IMR-90 (cell line): Measurements from ENCODE around the gene SH2D6. TPM values are rescaled to one million over a fixed set of nuclear protein-coding genes. Genes with fewer than 3 reads are reported as not detected.

Experiments used
- ATAC-seq: fragments of 200-7000 bp; cut with Tn5 transposase; 2 replicates; pipeline ENCODE4 v1.9.1; 2020; ENCODE audit warnings: low read depth, mild to moderate bottlenecking, moderate library complexity
- BruUV-seq: library from RNA; stranded (reverse); fragments of 400-500 nt; replicated peaks from 2 replicates; lab custom pipeline; 2021; lab: Mats Ljungman, UMichigan
- CTCF ChIA-PET: fragments of 300-600 bp; formaldehyde crosslinking; extraction: SDS; loops from one replicate; lab custom pipeline; 2021; ENCODE audit warnings: antibody characterized with exemption; lab: Yijun Ruan, JAX
- POLR2A ChIA-PET: fragments of 300-600 bp; sonication (Branson Sonifier 250); formaldehyde crosslinking; loops from one replicate; lab custom pipeline; 2022; ENCODE audit warnings: antibody characterized with exemption; ENCODE audit not compliant: unreplicated experiment; lab: Charles Lee
- DNase-seq: peaks from one replicate; pipeline ENCODE4 v3.0.0; 2013
- H2AFZ ChIP-seq: replicated peaks from 2 replicates; pipeline ENCODE3; 2013; ENCODE audit warnings: low read length, mild to moderate bottlenecking; ENCODE audit not compliant: poor library complexity
- H2AK5ac ChIP-seq: 2 replicates; pipeline ENCODE4 v1.6.1; 2013; ENCODE audit warnings: low read depth, low read length, inconsistent platforms
- H2AK9ac ChIP-seq: replicated peaks from 2 replicates; pipeline ENCODE3; 2013; ENCODE audit warnings: mild to moderate bottlenecking, low read depth, low read length, moderate library complexity; ENCODE audit not compliant: poor library complexity
- H2BK120ac ChIP-seq: 2 replicates; pipeline ENCODE4 v1.6.1; 2013; ENCODE audit warnings: low read depth, low read length, inconsistent platforms
- H2BK15ac ChIP-seq: 3 replicates; pipeline ENCODE4 v1.6.1; 2013; ENCODE audit warnings: low read depth, low read length, inconsistent platforms
- H2BK20ac ChIP-seq: 2 replicates; pipeline ENCODE4 v1.6.1; 2013; ENCODE audit warnings: low read depth, mild to moderate bottlenecking, inconsistent platforms, low read length, moderate library complexity
- H2BK5ac ChIP-seq: 2 replicates; pipeline ENCODE4 v1.6.1; 2013; ENCODE audit warnings: mild to moderate bottlenecking, low read depth, low read length, inconsistent platforms; ENCODE audit not compliant: poor library complexity, severe bottlenecking
- H3K14ac ChIP-seq: replicated peaks from 2 replicates; pipeline ENCODE4 v1.6.1; 2013; ENCODE audit warnings: low read depth, low read length, inconsistent platforms
- H3K18ac ChIP-seq: 2 replicates; pipeline ENCODE4 v1.6.1; 2013; ENCODE audit warnings: low read depth, low read length, control low read depth
- H3K23ac ChIP-seq: 2 replicates; pipeline ENCODE4 v1.6.1; 2013; ENCODE audit warnings: low read depth, low read length, inconsistent platforms
- H3K27ac ChIP-seq: 2 replicates; pipeline ENCODE4 v1.5.1; 2013; ENCODE audit warnings: mild to moderate bottlenecking, control low read depth, low read length; ENCODE audit not compliant: insufficient read depth
- H3K27me3 ChIP-seq: 2 replicates; pipeline ENCODE4 v1.6.1; 2013; ENCODE audit warnings: low read length; ENCODE audit not compliant: control insufficient read depth, insufficient read depth
- H3K36me3 ChIP-seq: 2 replicates; pipeline ENCODE4 v1.6.1; 2013; ENCODE audit warnings: low read length, mixed read lengths; ENCODE audit not compliant: control insufficient read depth, insufficient read depth
- H3K4ac ChIP-seq: 2 replicates; pipeline ENCODE4 v1.6.1; 2013; ENCODE audit warnings: low read depth, low read length, inconsistent platforms
- H3K4me1 ChIP-seq: 2 replicates; pipeline ENCODE4 v1.6.1; 2013; ENCODE audit warnings: low read length, mixed read lengths; ENCODE audit not compliant: control insufficient read depth, insufficient read depth
- H3K4me2 ChIP-seq: 2 replicates; pipeline ENCODE4 v1.6.1; 2013; ENCODE audit warnings: low read depth, mild to moderate bottlenecking, control low read depth, low read length, moderate library complexity
- H3K4me3 ChIP-seq: 2 replicates; pipeline ENCODE4 v1.5.1; 2013; ENCODE audit warnings: low read depth, mild to moderate bottlenecking, control low read depth, low read length, moderate library complexity; ENCODE audit not compliant: insufficient read depth
- H3K56ac ChIP-seq: 2 replicates; pipeline ENCODE4 v1.6.1; 2013; ENCODE audit warnings: low read length, inconsistent platforms; ENCODE audit not compliant: insufficient read depth; ENCODE audit errors: extremely low read depth
- H3K79me1 ChIP-seq, 2 experiments: 2 replicates each; pipeline ENCODE4 v1.6.1; 2013; ENCODE audit warnings: low read length in 2 of 2, inconsistent platforms in 1 of 2, low read depth in 1 of 2
- H3K9ac ChIP-seq: 2 replicates; pipeline ENCODE4 v1.6.1; 2013; ENCODE audit warnings: low read depth, low read length, control low read depth
- H3K9me1 ChIP-seq: 2 replicates; pipeline ENCODE4 v1.6.1; 2013; ENCODE audit warnings: low read length, inconsistent platforms; ENCODE audit not compliant: insufficient read depth
- H3K9me3 ChIP-seq: 2 replicates; pipeline ENCODE4 v1.6.1; 2013; ENCODE audit warnings: low read length; ENCODE audit not compliant: control insufficient read depth, insufficient read depth
- H4K20me1 ChIP-seq: 2 replicates; pipeline ENCODE4 v1.6.1; 2013; ENCODE audit warnings: low read length, inconsistent platforms; ENCODE audit not compliant: insufficient read depth
- H4K5ac ChIP-seq: 2 replicates; pipeline ENCODE4 v1.6.1; 2013; ENCODE audit warnings: mild to moderate bottlenecking, low read depth, low read length, control low read depth
- H4K8ac ChIP-seq, 2 experiments: 2 replicates each; pipeline ENCODE4 v1.6.1; 2013; ENCODE audit warnings: low read depth in 2 of 2, low read length in 2 of 2, control low read depth in 1 of 2, inconsistent platforms in 1 of 2
- H4K91ac ChIP-seq: 2 replicates; pipeline ENCODE4 v1.6.1; 2013; ENCODE audit warnings: low read depth, low read length, inconsistent platforms; ENCODE audit not compliant: insufficient read depth
- WGBS, 2 experiments: methylation state at CpG; one replicate each; pipeline versions ENCODE4 v1.1.5 to v1.1.7; 2013; ENCODE audit warnings: missing lambda C conversion rate in 2 of 2; ENCODE audit not compliant: insufficient read length in 1 of 2; ENCODE audit errors: extremely low coverage in 2 of 2; 5-methylcytosine and 5-hydroxymethylcytosine counted together
- dilution Hi-C: fragments of 300-500 bp; cut with HindIII; formaldehyde crosslinking; loops from one replicate; pipeline ENCODE4 v1.14.3; 2018; ENCODE audit warnings: low sequenced_read_pairs; ENCODE audit not compliant: unreplicated experiment
- in situ Hi-C: fragments of 300-500 bp; cut with MboI; formaldehyde crosslinking; loops from 3 replicates; pipeline ENCODE4 v1.14.3; 2019; ENCODE audit warnings: low sequenced_read_pairs, inconsistent platforms, mixed read lengths
- intact Hi-C: fragments of 100-400 bp; cut with micrococcal nuclease; formaldehyde crosslinking; loops from 2 replicates; pipeline ENCODE4 v1.10.0; 2022
- polyA plus RNA-seq, 3 experiments: library from polyadenylated mRNA; depleted of rRNA; stranded (reverse); fragments of >200 nt; gene quantifications; 2 replicates each; pipeline ENCODE4 v1.2.3, GENCODE V29; 2012; ENCODE audit warnings: low replicate concordance in 1 of 3
- total RNA-seq: library from RNA; depleted of rRNA; stranded (reverse); fragments of >200 nt; gene quantifications from 2 replicates; pipeline ENCODE4 v1.2.3, GENCODE V29; 2012
- TF ChIP-seq, protein P1 (sequence below): fragments of 150-350 bp; IDR thresholded peaks from 2 replicates; pipeline ENCODE4 v1.6.1; 2017; ENCODE audit warnings: mild to moderate bottlenecking, antibody characterized with exemption, low read length, low read depth
- TF ChIP-seq, protein P2 (sequence below): fragments of 150-350 bp; IDR thresholded peaks from 2 replicates; pipeline ENCODE4 v1.6.1; 2016; ENCODE audit warnings: low read depth, mild to moderate bottlenecking, low read length, moderate library complexity, borderline replicate concordance

SH2D6 gene
- total and polyA plus RNA-seq, 2 of the 4 experiments (the other 2 are of a cell fraction) = 0.32 to 0.36 TPM

DNA sequence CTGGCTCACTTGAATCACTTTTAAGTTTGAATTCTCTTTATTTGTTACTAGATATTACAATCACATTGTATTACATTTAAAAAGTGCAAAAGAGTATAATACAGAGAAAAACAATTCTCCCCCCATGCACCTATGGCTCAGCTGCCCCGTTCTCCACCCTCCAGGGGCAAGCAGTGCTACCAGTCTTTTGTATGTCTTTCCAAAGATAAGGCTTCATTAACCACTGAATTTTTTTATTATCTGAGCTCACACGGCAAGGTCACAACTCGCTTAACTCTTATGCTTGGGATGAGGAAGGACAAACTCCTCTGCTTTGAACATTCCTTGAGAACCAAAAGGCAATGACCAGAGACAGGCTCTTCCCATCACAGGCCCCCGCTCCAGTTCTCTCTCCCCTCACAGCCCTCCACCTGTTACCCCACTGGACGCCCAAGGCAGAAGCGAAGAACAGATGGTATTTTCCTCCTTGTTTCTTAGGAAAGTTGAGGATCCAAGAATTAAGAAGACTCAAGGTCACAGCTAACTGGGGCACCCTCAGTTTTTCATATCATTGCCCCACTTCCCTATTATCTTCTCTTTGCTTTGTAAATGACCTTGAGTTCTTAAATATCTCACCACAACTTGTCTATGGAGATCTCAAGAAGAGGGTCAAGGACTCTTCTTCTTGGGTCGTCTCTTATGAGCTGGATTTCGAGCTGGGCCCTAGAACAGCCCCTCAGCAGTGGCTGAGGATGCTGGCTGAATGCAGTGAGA, 30.1 kb downstream of the SH2D6 start:
- no peak overlapping the region for H2BK15ac ChIP-seq
- peaks cover 26% of the 10 kb centered on the region for H3K9me1 ChIP-seq
- CTCF ChIA-PET = no interaction called here
- no peak overlapping the region for H3K14ac ChIP-seq
- H3K56ac ChIP-seq = no peak overlapping the region
- H2BK20ac ChIP-seq = no peak overlapping the region
- no peak overlapping the region for H2AFZ ChIP-seq
- H2AK5ac ChIP-seq = no peak overlapping the region; the same call in 1 of the 2 replicates
- no peaks in the 10 kb centered on the region for H3K9me3 ChIP-seq
- TF ChIP-seq, protein P1, sequence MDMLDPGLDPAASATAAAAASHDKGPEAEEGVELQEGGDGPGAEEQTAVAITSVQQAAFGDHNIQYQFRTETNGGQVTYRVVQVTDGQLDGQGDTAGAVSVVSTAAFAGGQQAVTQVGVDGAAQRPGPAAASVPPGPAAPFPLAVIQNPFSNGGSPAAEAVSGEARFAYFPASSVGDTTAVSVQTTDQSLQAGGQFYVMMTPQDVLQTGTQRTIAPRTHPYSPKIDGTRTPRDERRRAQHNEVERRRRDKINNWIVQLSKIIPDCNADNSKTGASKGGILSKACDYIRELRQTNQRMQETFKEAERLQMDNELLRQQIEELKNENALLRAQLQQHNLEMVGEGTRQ = no peak
- TF ChIP-seq, protein P2, sequence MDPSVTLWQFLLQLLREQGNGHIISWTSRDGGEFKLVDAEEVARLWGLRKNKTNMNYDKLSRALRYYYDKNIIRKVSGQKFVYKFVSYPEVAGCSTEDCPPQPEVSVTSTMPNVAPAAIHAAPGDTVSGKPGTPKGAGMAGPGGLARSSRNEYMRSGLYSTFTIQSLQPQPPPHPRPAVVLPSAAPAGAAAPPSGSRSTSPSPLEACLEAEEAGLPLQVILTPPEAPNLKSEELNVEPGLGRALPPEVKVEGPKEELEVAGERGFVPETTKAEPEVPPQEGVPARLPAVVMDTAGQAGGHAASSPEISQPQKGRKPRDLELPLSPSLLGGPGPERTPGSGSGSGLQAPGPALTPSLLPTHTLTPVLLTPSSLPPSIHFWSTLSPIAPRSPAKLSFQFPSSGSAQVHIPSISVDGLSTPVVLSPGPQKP = no peak
- H3K9ac ChIP-seq = no peak overlapping the region
- H3K23ac ChIP-seq = no peak overlapping the region
- no peaks in the 10 kb centered on the region for H3K27me3 ChIP-seq
- in situ Hi-C loops = no loop called here
- intact Hi-C loops = no loop called here
- H3K36me3 ChIP-seq = no peaks in the 10 kb centered on the region
- DNase-seq = no peak
- H4K91ac ChIP-seq = no peak overlapping the region
- POLR2A ChIA-PET = no interaction called here
- peaks cover 24% of the 10 kb centered on the region for H3K4me1 ChIP-seq
- no peak overlapping the region for H3K27ac ChIP-seq
- no peak overlapping the region for H2AK9ac ChIP-seq
- dilution Hi-C loops = no loop called here
- peak overlapping the region; percentile 2; the same call in 1 of the 2 replicates for H2BK120ac ChIP-seq
- no peaks in the 10 kb centered on the region for H4K20me1 ChIP-seq
- H3K79me1 ChIP-seq = 0 out of 4 replicates have a peak, but pooled peaks cover 0 to 8% of the 10 kb centered on the region in 2 experiments
- no peak overlapping the region for H3K4ac ChIP-seq
- no peak overlapping the region for H2BK5ac ChIP-seq
- H3K4me3 ChIP-seq = no peak overlapping the region
- H3K4me2 ChIP-seq = no peak overlapping the region
- no TSS peak for BruUV-seq
- WGBS, 2 experiments = no CpG with 5 or more reads among the region's 8 CpGs
- H4K8ac ChIP-seq = no peak overlapping the region
- H4K5ac ChIP-seq = no peak overlapping the region
- no peak for ATAC-seq
- H3K18ac ChIP-seq = no peak overlapping the region
